ENCODE results near the gene RBM19.

DNA sequence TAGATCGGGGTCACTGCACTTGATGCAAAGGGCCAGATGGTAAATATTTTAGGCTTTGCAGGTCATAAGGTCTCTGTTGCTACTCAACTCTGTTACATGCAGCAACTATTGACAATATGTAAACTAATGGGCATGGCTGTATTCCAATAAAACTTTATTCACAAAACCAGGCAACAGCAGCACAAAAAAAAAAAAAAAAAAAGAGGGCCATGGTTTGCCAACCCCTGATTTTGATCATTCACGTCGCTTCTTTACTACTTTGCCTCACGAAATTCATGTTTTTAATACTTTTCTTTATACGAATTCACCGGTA lies 152.9 kb downstream of the RBM19 start:
- TF ChIP-seq, protein P1, sequence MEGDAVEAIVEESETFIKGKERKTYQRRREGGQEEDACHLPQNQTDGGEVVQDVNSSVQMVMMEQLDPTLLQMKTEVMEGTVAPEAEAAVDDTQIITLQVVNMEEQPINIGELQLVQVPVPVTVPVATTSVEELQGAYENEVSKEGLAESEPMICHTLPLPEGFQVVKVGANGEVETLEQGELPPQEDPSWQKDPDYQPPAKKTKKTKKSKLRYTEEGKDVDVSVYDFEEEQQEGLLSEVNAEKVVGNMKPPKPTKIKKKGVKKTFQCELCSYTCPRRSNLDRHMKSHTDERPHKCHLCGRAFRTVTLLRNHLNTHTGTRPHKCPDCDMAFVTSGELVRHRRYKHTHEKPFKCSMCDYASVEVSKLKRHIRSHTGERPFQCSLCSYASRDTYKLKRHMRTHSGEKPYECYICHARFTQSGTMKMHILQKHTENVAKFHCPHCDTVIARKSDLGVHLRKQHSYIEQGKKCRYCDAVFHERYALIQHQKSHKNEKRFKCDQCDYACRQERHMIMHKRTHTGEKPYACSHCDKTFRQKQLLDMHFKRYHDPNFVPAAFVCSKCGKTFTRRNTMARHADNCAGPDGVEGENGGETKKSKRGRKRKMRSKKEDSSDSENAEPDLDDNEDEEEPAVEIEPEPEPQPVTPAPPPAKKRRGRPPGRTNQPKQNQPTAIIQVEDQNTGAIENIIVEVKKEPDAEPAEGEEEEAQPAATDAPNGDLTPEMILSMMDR (IDR thresholded peaks at IDR 0.05; ENCODE audit: extremely low read depth in 1 of 2, insufficient read depth in 1 of 2, low read depth in 1 of 2, low read length in 2 of 2) = no peak
- TF ChIP-seq POLR2A (IDR thresholded peaks at IDR 0.05; ENCODE audit: low read depth, low read length) = no peak
- TF ChIP-seq, protein P2, sequence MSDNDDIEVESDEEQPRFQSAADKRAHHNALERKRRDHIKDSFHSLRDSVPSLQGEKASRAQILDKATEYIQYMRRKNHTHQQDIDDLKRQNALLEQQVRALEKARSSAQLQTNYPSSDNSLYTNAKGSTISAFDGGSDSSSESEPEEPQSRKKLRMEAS (IDR thresholded peaks at IDR 0.05; ENCODE audit: insufficient read depth, insufficient read length) = no peak
- TF ChIP-seq POLR2AphosphoS5 (IDR thresholded peaks at IDR 0.05; ENCODE audit: insufficient read depth, low read depth, low read length) = no peak
- no peak for TF ChIP-seq EZH2 (IDR thresholded peaks at IDR 0.05; ENCODE audit: borderline replicate concordance, low read depth, low read length, severe bottlenecking)
- no peak for TF ChIP-seq MYC (IDR thresholded peaks at IDR 0.05; ENCODE audit: low read depth, low read length)

Measured in endothelial cell of umbilical vein (primary cell).